DMS 273 (cell line): ENCODE measurements around the gene TAS2R50.
"Not testable (repeated sequence)": the region's sequence is repeated elsewhere in the genome, so short reads cannot be mapped to it uniquely, and the experiment has no call there.

Experiments used
- DNase-seq: peaks from one replicate; lab custom pipeline; 2025; ENCODE audit not compliant: unreplicated experiment; lab: John Stamatoyannopoulos, UW

Gene TAS2R50

GRCh38 chr12:10986812-10987211 lies at the start of gene TAS2R50:
TAS2R50 (minus strand) TSS chr12:10986912; CDS start chr12:10986860, 52 bp downstream.
- no peak for DNase-seq

- not testable (repeated sequence) for DNase-seq
Measured at GRCh38 chr12:11033959-11034358, 47.2 kb upstream of the TAS2R50 start.

- no peak for DNase-seq
Measured at GRCh38 chr12:11031307-11031706, 44.6 kb upstream of the TAS2R50 start, which contains the start of gene TAS2R31. TAS2R31 (minus strand) TSS chr12:11031407; CDS start chr12:11031335, 72 bp downstream.

- DNase-seq, result no peak
Measured at GRCh38 chr12:11026118-11026517, 39.4 kb upstream of the TAS2R50 start.

- no peak for DNase-seq
Measured at GRCh38 chr12:11023387-11023786, 36.7 kb upstream of the TAS2R50 start.

- DNase-seq, result no peak
Measured at GRCh38 chr12:11022520-11022919, 35.8 kb upstream of the TAS2R50 start, which contains the start of gene TAS2R19. TAS2R19 (minus strand) TSS chr12:11022620; CDS start chr12:11022571, 49 bp downstream.

GRCh38 chr12:11016937-11017336 lies 30.2 kb upstream of the TAS2R50 start:
- DNase-seq, result no peak

- DNase-seq, result no peak
Measured at GRCh38 chr12:11015775-11016430, 29.2 kb upstream of the TAS2R50 start.

GRCh38 chr12:11014234-11014633 lies 27.5 kb upstream of the TAS2R50 start:
- no peak for DNase-seq

- DNase-seq, result no peak
Measured at GRCh38 chr12:11007608-11008007, 20.9 kb upstream of the TAS2R50 start.

GRCh38 chr12:10998204-10998603 lies 11.5 kb upstream of the TAS2R50 start, which contains the start of gene TAS2R20:
TAS2R20 (minus strand) TSS chr12:10998304; CDS start chr12:10997875, 429 bp downstream.
- no peak for DNase-seq

GRCh38 chr12:10994307-10994706 lies 7.6 kb upstream of the TAS2R50 start:
- DNase-seq, result no peak

- no peak for DNase-seq
Measured at GRCh38 chr12:10989107-10989506, 2.4 kb upstream of the TAS2R50 start.

- DNase-seq, result no peak
Measured at GRCh38 chr12:10982244-10982643, 4.5 kb downstream of the TAS2R50 start.

GRCh38 chr12:10974965-10975364 lies 11.7 kb downstream of the TAS2R50 start:
- no peak for DNase-seq

GRCh38 chr12:10968765-10969456 lies 17.8 kb downstream of the TAS2R50 start:
- DNase-seq, result no peak

GRCh38 chr12:10967409-10967808 lies 19.3 kb downstream of the TAS2R50 start:
- no peak for DNase-seq

- DNase-seq, result no peak
Measured at GRCh38 chr12:10966314-10966713, 20.4 kb downstream of the TAS2R50 start.

- no peak for DNase-seq
Measured at GRCh38 chr12:10965476-10965875, 21.2 kb downstream of the TAS2R50 start.

- no peak for DNase-seq
Measured at GRCh38 chr12:10960211-10960610, 26.5 kb downstream of the TAS2R50 start.

- DNase-seq, result no peak
Measured at GRCh38 chr12:10959804-10960203, 26.9 kb downstream of the TAS2R50 start.

GRCh38 chr12:10957741-10958140 lies 29.0 kb downstream of the TAS2R50 start:
- DNase-seq, result no peak
